ENCODE measurements around the gene ZFP36L1. TPM values are rescaled to one million over a fixed set of nuclear protein-coding genes. Genes with fewer than 3 reads are reported as not detected.
A peak's percentile ranks its signal among the peaks of the same experiment; 100 is the strongest.

The ZFP36L1 gene
- total RNA-seq, 1 donor from 2014 or later, result 48.0 TPM

GRCh38 chr14:68836082-68836481, 43.2 kb upstream of the ZFP36L1 start:
- TF ChIP-seq CTCF (IDR thresholded peaks at IDR 0.05; ENCODE audit: borderline replicate concordance), result no peak
- no peak for DNase-seq
- Histone ChIP-seq H3K4me1 (no peaks in the 10 kb centered on the region), H3K4me3 (no peak overlapping the region), H3K9me3 (replicated peaks) (peaks cover 38% of the 10 kb centered on the region), H3K27ac (replicated peaks) (no peak overlapping the region), H3K27me3 (ENCODE audit: low read depth) (no peaks in the 10 kb centered on the region), H3K36me3 (no peaks in the 10 kb centered on the region)
- intact Hi-C loops (cut with micrococcal nuclease), result no loop called here

GRCh38 chr14:68834816-68835215, 41.9 kb upstream of the ZFP36L1 start:
- TF ChIP-seq CTCF (IDR thresholded peaks at IDR 0.05; ENCODE audit: borderline replicate concordance), result no peak
- no peak for DNase-seq
- intact Hi-C loops (cut with micrococcal nuclease), result no loop called here

GRCh38 chr14:68828698-68829097, 35.8 kb upstream of the ZFP36L1 start:
- no peaks in the 10 kb centered on the region for H3K27me3 ChIP-seq (ENCODE audit: low read depth)
- no peak for DNase-seq
- H3K27ac ChIP-seq (replicated peaks), result no peak overlapping the region
- H3K4me3 ChIP-seq, result no peak overlapping the region
- H3K4me1 ChIP-seq, result peaks cover 5% of the 10 kb centered on the region
- no peak for TF ChIP-seq CTCF (IDR thresholded peaks at IDR 0.05; ENCODE audit: borderline replicate concordance)
- peaks cover 11% of the 10 kb centered on the region for H3K9me3 ChIP-seq (replicated peaks)
- intact Hi-C loops (cut with micrococcal nuclease), result no loop called here
- H3K36me3 ChIP-seq, result no peaks in the 10 kb centered on the region

More at GRCh38 chr14:68834816-68835215, 41.9 kb upstream of the ZFP36L1 start:
- peaks cover 42% of the 10 kb centered on the region for H3K9me3 ChIP-seq (replicated peaks)
- H3K36me3 ChIP-seq, result no peaks in the 10 kb centered on the region
- no peak overlapping the region for H3K4me3 ChIP-seq
- H3K4me1 ChIP-seq, result no peaks in the 10 kb centered on the region
- no peaks in the 10 kb centered on the region for H3K27me3 ChIP-seq (ENCODE audit: low read depth)
- no peak overlapping the region for H3K27ac ChIP-seq (replicated peaks)

- Histone ChIP-seq H3K27ac (replicated peaks) (no peak overlapping the region), H3K36me3 (no peaks in the 10 kb centered on the region), H3K27me3 (ENCODE audit: low read depth) (no peaks in the 10 kb centered on the region), H3K4me1 (peaks cover 5% of the 10 kb centered on the region), H3K9me3 (replicated peaks) (peaks cover under 1% of the 10 kb centered on the region), H3K4me3 (no peak overlapping the region)
- intact Hi-C loops (cut with micrococcal nuclease), result no loop called here
- no peak for DNase-seq
- no peak for TF ChIP-seq CTCF (IDR thresholded peaks at IDR 0.05; ENCODE audit: borderline replicate concordance)
Measured at GRCh38 chr14:68825729-68826128, 32.9 kb upstream of the ZFP36L1 start.

GRCh38 chr14:68824517-68825347, 31.9 kb upstream of the ZFP36L1 start:
- TF ChIP-seq CTCF (IDR thresholded peaks at IDR 0.05; ENCODE audit: borderline replicate concordance), result peak; percentile 95
- Histone ChIP-seq H3K9me3 (replicated peaks) (no peaks in the 10 kb centered on the region), H3K27ac (replicated peaks) (no peak overlapping the region), H3K4me3 (peak overlapping the region; percentile 8), H3K36me3 (no peaks in the 10 kb centered on the region), H3K4me1 (peaks cover 5% of the 10 kb centered on the region), H3K27me3 (ENCODE audit: low read depth) (no peaks in the 10 kb centered on the region)
- DNase-seq, result peak; percentile 89
- intact Hi-C loops (cut with micrococcal nuclease), result loop anchor here (5.0 kb wide), 1 partner anchor 877 kb away; no protein-coding TSS in a partner anchor

Data from left ventricle myocardium inferior (tissue), 1 donor.